Left ventricle myocardium inferior (tissue), 1 donor: Measurements from ENCODE around the gene ALCAM. TPM values are rescaled to one million over a fixed set of nuclear protein-coding genes. Genes with fewer than 3 reads are reported as not detected.

Experiments
- DNase-seq: peaks from one replicate; pipeline ENCODE4 v3.0.0-alpha.2; 2020
- H3K27ac ChIP-seq: fragments of 200-600 bp; replicated peaks from 2 replicates; pipeline ENCODE4 v1.8.0; 2021
- H3K27me3 ChIP-seq: fragments of 200-600 bp; 2 replicates; pipeline ENCODE4 v1.8.0; 2021; ENCODE audit warnings: low read depth
- H3K36me3 ChIP-seq: fragments of 200-600 bp; 2 replicates; pipeline ENCODE4 v1.8.0; 2021
- H3K4me1 ChIP-seq: fragments of 200-600 bp; 2 replicates; pipeline ENCODE4 v1.8.0; 2021
- H3K4me3 ChIP-seq: fragments of 200-600 bp; 2 replicates; pipeline ENCODE4 v1.8.0; 2021; ENCODE audit warnings: mild to moderate bottlenecking, moderate library complexity
- H3K9me3 ChIP-seq: fragments of 200-600 bp; replicated peaks from 2 replicates; pipeline ENCODE4 v1.8.0; 2021
- CTCF ChIP-seq: fragments of 200-600 bp; IDR thresholded peaks from 2 replicates; pipeline ENCODE4 v1.8.0; 2021; ENCODE audit warnings: antibody characterized with exemption, mild to moderate bottlenecking, borderline replicate concordance
- intact Hi-C: fragments of 100-400 bp; cut with micrococcal nuclease; formaldehyde crosslinking; loops from one replicate; pipeline ENCODE4 v1.11.0; 2022
- total RNA-seq: library from RNA; stranded (reverse); fragmentation: NEBNext Ultra II Directional; extraction: Animal tissue kit (Norgen Biotek cat#: 25700); gene quantifications from one replicate; pipeline ENCODE4 v1.2.1, GENCODE V29; 2021
- donor health status: DM: no; HTN: yes; CAD: no; lungs with severe emphysema.

ALCAM gene
- total RNA-seq, 1 donor from 2014 or later = 3.7 TPM

- no peak for DNase-seq
- H3K27ac ChIP-seq = no peak overlapping the region
- TF ChIP-seq CTCF = no peak
- no peaks in the 10 kb centered on the region for H3K9me3 ChIP-seq
- intact Hi-C loops = no loop called here
- no peaks in the 10 kb centered on the region for H3K4me1 ChIP-seq
- H3K27me3 ChIP-seq = no peaks in the 10 kb centered on the region
- H3K4me3 ChIP-seq = no peak overlapping the region
- H3K36me3 ChIP-seq = no peaks in the 10 kb centered on the region
These were observed 96.9 kb downstream of the ALCAM start for GRCh38 chr3:105463620-105464019.

- Histone ChIP-seq H3K27me3 (no peaks in the 10 kb centered on the region), H3K36me3 (no peaks in the 10 kb centered on the region), H3K9me3 (no peaks in the 10 kb centered on the region), H3K4me3 (no peak overlapping the region), H3K27ac (no peak overlapping the region), H3K4me1 (no peaks in the 10 kb centered on the region)
- DNase-seq = no peak
- intact Hi-C loops = no loop called here
- no peak for TF ChIP-seq CTCF
These were observed 98.6 kb downstream of the ALCAM start for GRCh38 chr3:105465251-105465853.

GRCh38 chr3:105466072-105466471 is 99.4 kb downstream of the ALCAM start:
- Histone ChIP-seq H3K27me3 (no peaks in the 10 kb centered on the region), H3K36me3 (no peaks in the 10 kb centered on the region), H3K4me3 (no peak overlapping the region), H3K9me3 (no peaks in the 10 kb centered on the region), H3K27ac (no peak overlapping the region), H3K4me1 (no peaks in the 10 kb centered on the region)
- TF ChIP-seq CTCF = no peak
- no peak for DNase-seq
- intact Hi-C loops = no loop called here

- intact Hi-C loops = no loop called here
- H3K27me3 ChIP-seq = no peaks in the 10 kb centered on the region
These were observed 100.0 kb downstream of the ALCAM start for GRCh38 chr3:105466495-105467404.

GRCh38 chr3:105470851-105471250 is 104.1 kb downstream of the ALCAM start:
- H3K4me1 ChIP-seq = no peaks in the 10 kb centered on the region
- intact Hi-C loops = no loop called here
- H3K36me3 ChIP-seq = no peaks in the 10 kb centered on the region
- no peak overlapping the region for H3K4me3 ChIP-seq
- no peak for DNase-seq
- H3K27ac ChIP-seq = no peak overlapping the region
- no peak for TF ChIP-seq CTCF
- H3K27me3 ChIP-seq = no peaks in the 10 kb centered on the region
- H3K9me3 ChIP-seq = no peaks in the 10 kb centered on the region

More at GRCh38 chr3:105466495-105467404, 100.0 kb downstream of the ALCAM start:
- H3K9me3 ChIP-seq = no peaks in the 10 kb centered on the region
- no peak for TF ChIP-seq CTCF
- no peak overlapping the region for H3K27ac ChIP-seq
- no peak overlapping the region for H3K4me3 ChIP-seq
- no peaks in the 10 kb centered on the region for H3K4me1 ChIP-seq
- DNase-seq = no peak
- no peaks in the 10 kb centered on the region for H3K36me3 ChIP-seq
